Fibroblast of lung (primary cell): ENCODE results near the gene RNF167. TPM values are rescaled to one million over a fixed set of nuclear protein-coding genes. Genes with fewer than 3 reads are reported as not detected.
"Not testable (repeated sequence)": the region's sequence is repeated elsewhere in the genome, so short reads cannot be mapped to it uniquely, and the experiment has no call there.

Experiments used
- DNase-seq, 2 donors: peaks; one replicate each; pipeline versions ENCODE4 v3.0.0 to v3.0.0-alpha.2; 2010; ENCODE audit warnings: low read depth in 2 of 2
- H2AFZ ChIP-seq: 2 replicates; pipeline ENCODE4 v1.5.1; 2012; ENCODE audit warnings: low read length, control low read depth, inconsistent platforms
- H3K27ac ChIP-seq: 2 replicates; pipeline ENCODE4 v1.5.1; 2011; ENCODE audit warnings: low read length, control low read depth; ENCODE audit not compliant: insufficient read depth
- H3K27me3 ChIP-seq: 2 replicates; pipeline ENCODE4 v1.5.1; 2011; ENCODE audit warnings: mild to moderate bottlenecking, low read length; ENCODE audit not compliant: control insufficient read depth, insufficient read depth
- H3K36me3 ChIP-seq: 2 replicates; pipeline ENCODE4 v1.5.1; 2011; ENCODE audit warnings: low read length; ENCODE audit not compliant: control insufficient read depth, insufficient read depth
- H3K4me1 ChIP-seq: 2 replicates; pipeline ENCODE4 v1.5.1; 2011; ENCODE audit warnings: low read length; ENCODE audit not compliant: control insufficient read depth, insufficient read depth; ENCODE audit errors: extremely low read depth
- H3K4me2 ChIP-seq: 2 replicates; pipeline ENCODE4 v1.5.1; 2011; ENCODE audit warnings: low read length, control low read depth; ENCODE audit not compliant: insufficient read depth; ENCODE audit errors: extremely low read depth
- H3K4me3 ChIP-seq, 4 experiments: fragments of 200-600 bp in 1 of 4; sonication (generic) in 1 of 4; replicated peaks in 1 of 4; 2 replicates each; pipeline ENCODE4 v1.5.1; 2011 to 2016; ENCODE audit warnings: low read length in 4 of 4, low read depth in 3 of 4, mild to moderate bottlenecking in 3 of 4, control low read depth in 2 of 4, inconsistent platforms in 1 of 4, mixed read lengths in 1 of 4; ENCODE audit not compliant: insufficient read depth in 1 of 4; ENCODE audit errors: control extremely low read depth in 1 of 4
- H3K79me2 ChIP-seq: 2 replicates; pipeline ENCODE4 v1.5.1; 2012; ENCODE audit warnings: mild to moderate bottlenecking, low read length, inconsistent platforms; ENCODE audit not compliant: control insufficient read depth, insufficient read depth
- H3K9ac ChIP-seq: 2 replicates; pipeline ENCODE4 v1.5.1; 2011; ENCODE audit warnings: mild to moderate bottlenecking, low read length, control low read depth; ENCODE audit not compliant: insufficient read depth
- H3K9me3 ChIP-seq: 2 replicates; pipeline ENCODE4 v1.5.1; 2012; ENCODE audit warnings: low read depth, low read length; ENCODE audit not compliant: control insufficient read depth, insufficient read depth
- H4K20me1 ChIP-seq: 2 replicates; pipeline ENCODE4 v1.5.1; 2011; ENCODE audit warnings: low read length; ENCODE audit not compliant: control insufficient read depth, insufficient read depth; ENCODE audit errors: extremely low read depth
- EZH2 ChIP-seq: IDR thresholded peaks from 2 replicates; pipeline ENCODE4 v1.5.1; 2012; ENCODE audit warnings: low read length, control low read depth, mild to moderate bottlenecking; ENCODE audit errors: missing control alignments
- polyA plus RNA-seq, 2 donors: library from polyadenylated mRNA; depleted of rRNA in 1 of 2; stranded (reverse) in 1 of 2; unstranded in 1 of 2; fragments of >200 nt; gene quantifications; 2 replicates each; pipeline ENCODE4 v1.2.1, GENCODE V29; 2011 to 2012; ENCODE audit warnings: missing spikeins in 1 of 2
- total RNA-seq: library from RNA; depleted of rRNA; stranded (reverse); fragments of >200 nt; gene quantifications from 2 replicates; pipeline ENCODE4 v1.2.1, GENCODE V29; 2014
- TF ChIP-seq, protein P1 (sequence below), 2 donors: IDR thresholded peaks in 1 of 2; conservative IDR thresholded peaks in 1 of 2; 1 replicate in 1 of 2; 2 replicates in 1 of 2; pipeline ENCODE4 v1.5.1; 2011 to 2012; ENCODE audit warnings: low read length in 2 of 2, control low read depth in 1 of 2, inconsistent platforms in 1 of 2, low read depth in 1 of 2, mild to moderate bottlenecking in 1 of 2

RNF167 gene
- total and polyA plus RNA-seq, 2 donors (not counting 1 experiment from before 2014, with no cell fraction given), result 22.8 to 52.6 TPM

- Histone ChIP-seq H3K27me3 (no peaks in the 10 kb centered on the region), H3K27ac (no peak overlapping the region), H3K4me3 (no peak overlapping the region), H3K9ac (no peak overlapping the region), H3K79me2 (no peaks in the 10 kb centered on the region), H2AFZ (peak overlapping the region; percentile 26), H3K36me3 (no peaks in the 10 kb centered on the region), H4K20me1 (no peaks in the 10 kb centered on the region), H3K9me3 (no peaks in the 10 kb centered on the region), H3K4me1 (no peaks in the 10 kb centered on the region), H3K4me2 (no peak overlapping the region)
- no peak for TF ChIP-seq EZH2
- TF ChIP-seq, protein P1, sequence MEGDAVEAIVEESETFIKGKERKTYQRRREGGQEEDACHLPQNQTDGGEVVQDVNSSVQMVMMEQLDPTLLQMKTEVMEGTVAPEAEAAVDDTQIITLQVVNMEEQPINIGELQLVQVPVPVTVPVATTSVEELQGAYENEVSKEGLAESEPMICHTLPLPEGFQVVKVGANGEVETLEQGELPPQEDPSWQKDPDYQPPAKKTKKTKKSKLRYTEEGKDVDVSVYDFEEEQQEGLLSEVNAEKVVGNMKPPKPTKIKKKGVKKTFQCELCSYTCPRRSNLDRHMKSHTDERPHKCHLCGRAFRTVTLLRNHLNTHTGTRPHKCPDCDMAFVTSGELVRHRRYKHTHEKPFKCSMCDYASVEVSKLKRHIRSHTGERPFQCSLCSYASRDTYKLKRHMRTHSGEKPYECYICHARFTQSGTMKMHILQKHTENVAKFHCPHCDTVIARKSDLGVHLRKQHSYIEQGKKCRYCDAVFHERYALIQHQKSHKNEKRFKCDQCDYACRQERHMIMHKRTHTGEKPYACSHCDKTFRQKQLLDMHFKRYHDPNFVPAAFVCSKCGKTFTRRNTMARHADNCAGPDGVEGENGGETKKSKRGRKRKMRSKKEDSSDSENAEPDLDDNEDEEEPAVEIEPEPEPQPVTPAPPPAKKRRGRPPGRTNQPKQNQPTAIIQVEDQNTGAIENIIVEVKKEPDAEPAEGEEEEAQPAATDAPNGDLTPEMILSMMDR (conservative IDR thresholded peaks at IDR 0.05 in 1 of 2, IDR thresholded peaks at IDR 0.05 in 1 of 2; ENCODE audit: low read depth in 1 of 2, low read length in 2 of 2), result no peak
- DNase-seq, result no peak
Measured at GRCh38 chr17:4919511-4920047, 20.5 kb upstream of the RNF167 start.

GRCh38 chr17:4920351-4921048 lies 19.6 kb upstream of the RNF167 start:
- Histone ChIP-seq H3K27me3 (no peaks in the 10 kb centered on the region), H3K36me3 (no peaks in the 10 kb centered on the region), H3K4me2 (no peak overlapping the region), H3K9ac (no peak overlapping the region), H3K4me3 (no peak overlapping the region), H3K4me1 (no peaks in the 10 kb centered on the region), H3K79me2 (no peaks in the 10 kb centered on the region), H4K20me1 (no peaks in the 10 kb centered on the region), H3K27ac (no peak overlapping the region), H2AFZ (no peak overlapping the region), H3K9me3 (no peaks in the 10 kb centered on the region)
- peak in 1 of 2 donors; percentile 50 for DNase-seq
- TF ChIP-seq, protein P1 (conservative IDR thresholded peaks at IDR 0.05 in 1 of 2, IDR thresholded peaks at IDR 0.05 in 1 of 2; ENCODE audit: low read depth in 1 of 2, low read length in 2 of 2), result no peak
- no peak for TF ChIP-seq EZH2

DNA sequence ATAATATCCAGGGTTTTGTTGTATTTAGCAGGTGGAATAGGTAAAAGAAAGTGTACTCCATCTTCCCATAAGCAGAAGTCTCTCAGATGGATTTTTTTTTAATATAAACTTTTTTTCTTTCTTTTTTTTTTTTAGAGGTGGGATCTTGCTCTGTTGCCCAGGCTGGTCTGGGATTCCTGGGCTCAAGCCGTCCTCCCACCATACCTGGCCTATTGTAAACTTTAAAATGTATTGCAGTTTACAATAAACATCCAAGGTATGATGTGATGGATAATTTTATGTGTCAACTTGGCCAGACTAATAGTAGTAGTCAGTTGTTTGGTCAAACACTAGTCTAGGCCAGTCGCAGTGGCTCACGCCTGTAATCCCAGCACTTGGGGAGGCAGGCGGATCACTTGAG lies 18.7 kb upstream of the RNF167 start:
- Histone ChIP-seq H2AFZ (no peak overlapping the region), H3K4me1 (no peaks in the 10 kb centered on the region), H4K20me1 (no peaks in the 10 kb centered on the region), H3K4me2 (no peak overlapping the region), H3K9ac (no peak overlapping the region), H3K27me3 (no peaks in the 10 kb centered on the region), H3K9me3 (no peaks in the 10 kb centered on the region), H3K27ac (no peak overlapping the region), H3K36me3 (no peaks in the 10 kb centered on the region), H3K4me3 (no peak overlapping the region), H3K79me2 (no peaks in the 10 kb centered on the region)
- DNase-seq, result no peak
- TF ChIP-seq, protein P1 (conservative IDR thresholded peaks at IDR 0.05 in 1 of 2, IDR thresholded peaks at IDR 0.05 in 1 of 2; ENCODE audit: low read depth in 1 of 2, low read length in 2 of 2), result no peak
- TF ChIP-seq EZH2, result no peak

GRCh38 chr17:4926577-4927335 lies 13.3 kb upstream of the RNF167 start:
- H4K20me1 ChIP-seq, H3K36me3 ChIP-seq, H3K4me2 ChIP-seq, H3K9ac ChIP-seq, H3K4me1 ChIP-seq, H3K27me3 ChIP-seq, H3K4me3 ChIP-seq, H2AFZ ChIP-seq, DNase-seq, H3K9me3 ChIP-seq, H3K79me2 ChIP-seq, H3K27ac ChIP-seq: not testable (repeated sequence)
